Measurements from ENCODE around the gene SYCE1. TPM values are rescaled to one million over a fixed set of nuclear protein-coding genes. Genes with fewer than 3 reads are reported as not detected.

Gene SYCE1
- total and polyA plus RNA-seq, 2 of the 8 experiments (the other 6 are each of a cell fraction or from before 2014, with no cell fraction given), result not detected

DNA sequence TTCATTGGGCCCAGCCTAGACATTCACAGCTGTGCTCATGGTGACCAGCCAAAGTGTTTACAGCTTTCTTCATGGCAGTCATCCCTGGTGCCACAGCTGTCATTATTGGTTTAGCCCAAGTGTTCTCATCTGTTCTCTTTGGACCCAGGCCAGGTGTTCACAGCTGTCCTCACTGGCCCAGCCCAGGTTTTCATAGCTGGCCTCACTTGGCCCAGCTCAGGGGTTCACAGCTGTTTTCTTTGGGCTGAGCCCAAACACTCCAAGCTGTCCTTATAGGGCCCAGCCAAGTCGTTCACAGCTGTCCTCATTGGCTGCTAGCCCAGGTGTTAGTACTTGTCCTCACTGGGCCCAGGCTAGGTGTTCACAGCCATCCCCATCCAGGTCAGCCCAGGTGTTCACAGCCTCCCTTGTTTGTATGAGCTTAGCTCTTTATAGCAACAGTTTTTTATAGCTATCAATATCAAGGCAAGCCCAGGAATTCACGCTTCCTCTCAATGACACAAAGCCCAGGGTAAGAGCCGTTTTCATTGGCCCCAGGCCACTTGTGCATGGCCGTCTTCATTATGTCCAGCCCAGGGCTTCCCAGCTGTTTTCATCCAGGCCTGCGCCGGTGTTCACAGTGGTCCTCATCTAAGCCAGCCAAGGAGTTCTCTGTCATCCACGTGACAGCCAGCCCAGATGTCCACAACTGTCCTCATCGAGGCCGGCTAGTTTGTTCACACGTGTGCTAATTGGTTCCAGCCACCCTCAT lies 49.6 kb upstream of the SYCE1 start:
- no peak overlapping the region for H3K9ac ChIP-seq (replicated peaks in 1 of 4; ENCODE audit: extremely low read depth in 1 of 4, low read depth in 3 of 4, low read length in 3 of 4)
- H3K14ac ChIP-seq (ENCODE audit: insufficient read length), result no peak overlapping the region
- FAIRE-seq (no peak), DNase-seq (ENCODE audit: low read depth in 1 of 2, low spot score in 2 of 2) (no peak)
- no peak overlapping the region for H2BK20ac ChIP-seq (ENCODE audit: low read length)
- H3K79me2 ChIP-seq (ENCODE audit: control insufficient read depth in 1 of 2, insufficient read depth in 2 of 2, low read length in 2 of 2), result no peaks in the 10 kb centered on the region
- no peak overlapping the region for H2BK12ac ChIP-seq (ENCODE audit: low read depth, low read length)
- no peak overlapping the region for H3K56ac ChIP-seq (replicated peaks; ENCODE audit: insufficient read length, low read depth, low read length)
- no peak overlapping the region for H2BK5ac ChIP-seq (ENCODE audit: low read depth, low read length)
- H4K8ac ChIP-seq (ENCODE audit: extremely low read depth, insufficient read depth, low read length), result no peak overlapping the region
- no peak overlapping the region for H3K4me2 ChIP-seq (ENCODE audit: insufficient read depth in 1 of 2, low read depth in 2 of 2, low read length in 2 of 2)
- no peak overlapping the region for H3K18ac ChIP-seq (ENCODE audit: extremely low read depth, low read length)
- ChIA-PET POLR2A (ENCODE audit: partially characterized antibody) (no interaction called here), CTCF (ENCODE audit: partially characterized antibody) (no interaction called here)
- no peak overlapping the region for H3K4me3 ChIP-seq (ENCODE audit: extremely low read depth in 1 of 4, insufficient read depth in 2 of 4, low read depth in 3 of 4, low read length in 4 of 4)
- no peaks in the 10 kb centered on the region for H3K4me1 ChIP-seq (replicated peaks in 1 of 4; ENCODE audit: control insufficient read depth in 3 of 4, insufficient read depth in 4 of 4, low read length in 3 of 4)
- peaks cover 65 to 82% of the 10 kb centered on the region in 2 experiments for H3K9me3 ChIP-seq (ENCODE audit: insufficient read depth in 2 of 2, low read depth in 1 of 2, low read length in 1 of 2)
- no peak overlapping the region for H2AK5ac ChIP-seq (ENCODE audit: low read depth, low read length)
- H3K27ac ChIP-seq (ENCODE audit: low read depth, low read length), result no peak overlapping the region
- H4K20me1 ChIP-seq (replicated peaks in 1 of 2; ENCODE audit: control insufficient read depth in 1 of 2, insufficient read depth in 2 of 2, low read length in 2 of 2), result no peaks in the 10 kb centered on the region
- H2BK120ac ChIP-seq (replicated peaks; ENCODE audit: low read depth, low read length), result no peak overlapping the region
- no peaks in the 10 kb centered on the region; a peak in 1 of 8 replicates for H3K36me3 ChIP-seq (ENCODE audit: control insufficient read depth in 2 of 4, insufficient read depth in 4 of 4, low read length in 3 of 4)
- no peaks in the 10 kb centered on the region for H3K27me3 ChIP-seq (replicated peaks in 1 of 4; ENCODE audit: control insufficient read depth in 3 of 4, extremely low read depth in 1 of 4, insufficient read depth in 3 of 4, low read length in 3 of 4)
- H4K91ac ChIP-seq (replicated peaks; ENCODE audit: insufficient read length, low read length), result no peak overlapping the region
- TF ChIP-seq ASH2L (IDR thresholded peaks at IDR 0.05; ENCODE audit: low read length), result no peak
- TF ChIP-seq MAX (IDR thresholded peaks at IDR 0.05), result no peak
- TF ChIP-seq HDAC6 (IDR thresholded peaks at IDR 0.05; ENCODE audit: low read depth, low read length), result no peak
- no peak for TF ChIP-seq CHD1 (IDR thresholded peaks at IDR 0.05; ENCODE audit: low read depth, low read length)
- TF ChIP-seq RNF2 (IDR thresholded peaks at IDR 0.05; ENCODE audit: borderline replicate concordance, low read depth, low read length, missing control alignments, poor library complexity, severe bottlenecking), result no peak
- no peak for TF ChIP-seq SRF (IDR thresholded peaks at IDR 0.05; ENCODE audit: low read depth, low read length)
- H2AFZ ChIP-seq (ENCODE audit: low read length), result no peak overlapping the region
- H4K5ac ChIP-seq (ENCODE audit: insufficient read length, low read depth, low read length), result no peak overlapping the region
- WGBS, 2 experiments (ENCODE audit: extremely low coverage in 1 of 2, insufficient coverage in 1 of 2, insufficient read length in 1 of 2, insufficient replicate concordance in 2 of 2, low coverage in 1 of 2, low lambda C conversion rate in 2 of 2, missing lambda C conversion rate in 1 of 2), result 77% methylated on average over 10 of the region's 10 CpGs; no CpG with 5 or more reads in 1 of the 2 experiments
- no peak overlapping the region for H3K23ac ChIP-seq (ENCODE audit: insufficient read length)
- H3K4ac ChIP-seq (replicated peaks; ENCODE audit: insufficient read length, low read depth, low read length), result no peak overlapping the region
- H3K79me1 ChIP-seq (ENCODE audit: low read depth, low read length), result no peaks in the 10 kb centered on the region
- no peak overlapping the region for H2BK15ac ChIP-seq (ENCODE audit: low read length)
- H3K23me2 ChIP-seq (ENCODE audit: low read depth, low read length), result no peaks in the 10 kb centered on the region

All from H1 (cell line).